Astrocyte of the cerebellum (primary cell): Measurements from ENCODE around the gene GJA1.
"Not testable (repeated sequence)": the region's sequence is repeated elsewhere in the genome, so short reads cannot be mapped to it uniquely, and the experiment has no call there.

ENCODE experiments used
- DNase-seq: peaks from one replicate; pipeline ENCODE4 v3.0.0-alpha.2; 2011; ENCODE audit warnings: low read depth
- H3K4me3 ChIP-seq: 2 replicates; pipeline ENCODE4 v1.5.1; 2011; ENCODE audit warnings: mild to moderate bottlenecking, low read depth, low read length, moderate library complexity
- in situ Hi-C: cut with HindIII; loops from 2 replicates; pipeline ENCODE4 v1.10.0; 2017; ENCODE audit warnings: low sequenced_read_pairs
- TF ChIP-seq, protein P1 (sequence below): IDR thresholded peaks from 2 replicates; pipeline ENCODE4 v1.5.1; 2012; ENCODE audit warnings: low read length, low read depth, moderate library complexity, mild to moderate bottlenecking; ENCODE audit errors: missing control alignments

GJA1 gene

DNA sequence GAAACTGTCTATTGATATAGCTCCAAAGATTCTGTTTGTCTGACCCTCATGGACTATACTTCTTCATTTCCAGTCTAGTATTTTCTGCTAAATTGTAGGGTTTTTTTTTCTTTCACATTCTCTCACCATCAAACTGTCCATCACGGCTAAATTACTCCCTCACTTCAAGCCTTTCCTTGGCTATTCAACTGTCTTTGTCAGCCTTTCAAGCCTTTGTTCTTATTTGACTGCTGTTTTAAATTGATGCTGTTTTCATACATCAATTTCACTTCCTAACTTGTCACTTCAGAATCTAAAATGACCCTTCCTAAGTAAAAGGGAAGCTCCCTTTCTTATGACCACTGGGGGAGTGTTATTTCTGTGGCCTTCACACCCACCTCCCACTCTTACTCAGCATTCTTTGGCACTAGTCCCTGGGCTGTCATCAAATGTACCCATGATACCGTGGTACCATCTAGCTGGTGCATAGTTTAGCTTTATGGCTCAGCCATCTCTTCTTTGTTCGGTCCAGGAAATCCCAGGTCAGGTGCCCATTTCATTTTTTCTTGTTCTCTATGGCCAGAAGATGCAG lies 8.6 kb downstream of the GJA1 start:
- DNase-seq: no peak
- in situ Hi-C loops: no loop called here
- no peak overlapping the region for H3K4me3 ChIP-seq
- TF ChIP-seq, protein P1, sequence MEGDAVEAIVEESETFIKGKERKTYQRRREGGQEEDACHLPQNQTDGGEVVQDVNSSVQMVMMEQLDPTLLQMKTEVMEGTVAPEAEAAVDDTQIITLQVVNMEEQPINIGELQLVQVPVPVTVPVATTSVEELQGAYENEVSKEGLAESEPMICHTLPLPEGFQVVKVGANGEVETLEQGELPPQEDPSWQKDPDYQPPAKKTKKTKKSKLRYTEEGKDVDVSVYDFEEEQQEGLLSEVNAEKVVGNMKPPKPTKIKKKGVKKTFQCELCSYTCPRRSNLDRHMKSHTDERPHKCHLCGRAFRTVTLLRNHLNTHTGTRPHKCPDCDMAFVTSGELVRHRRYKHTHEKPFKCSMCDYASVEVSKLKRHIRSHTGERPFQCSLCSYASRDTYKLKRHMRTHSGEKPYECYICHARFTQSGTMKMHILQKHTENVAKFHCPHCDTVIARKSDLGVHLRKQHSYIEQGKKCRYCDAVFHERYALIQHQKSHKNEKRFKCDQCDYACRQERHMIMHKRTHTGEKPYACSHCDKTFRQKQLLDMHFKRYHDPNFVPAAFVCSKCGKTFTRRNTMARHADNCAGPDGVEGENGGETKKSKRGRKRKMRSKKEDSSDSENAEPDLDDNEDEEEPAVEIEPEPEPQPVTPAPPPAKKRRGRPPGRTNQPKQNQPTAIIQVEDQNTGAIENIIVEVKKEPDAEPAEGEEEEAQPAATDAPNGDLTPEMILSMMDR: no peak

GRCh38 chr6:121446705-121447104 lies 11.3 kb downstream of the GJA1 start:
- DNase-seq, in situ Hi-C loops, H3K4me3 ChIP-seq: not testable (repeated sequence)

DNA sequence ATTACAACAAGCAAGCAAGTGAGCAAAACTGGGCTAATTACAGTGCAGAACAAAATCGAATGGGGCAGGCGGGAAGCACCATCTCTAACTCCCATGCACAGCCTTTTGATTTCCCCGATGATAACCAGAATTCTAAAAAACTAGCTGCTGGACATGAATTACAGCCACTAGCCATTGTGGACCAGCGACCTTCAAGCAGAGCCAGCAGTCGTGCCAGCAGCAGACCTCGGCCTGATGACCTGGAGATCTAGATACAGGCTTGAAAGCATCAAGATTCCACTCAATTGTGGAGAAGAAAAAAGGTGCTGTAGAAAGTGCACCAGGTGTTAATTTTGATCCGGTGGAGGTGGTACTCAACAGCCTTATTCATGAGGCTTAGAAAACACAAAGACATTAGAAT lies 12.3 kb downstream of the GJA1 start:
- in situ Hi-C loops, DNase-seq, H3K4me3 ChIP-seq: not testable (repeated sequence)

GRCh38 chr6:121448528-121448927 lies 13.1 kb downstream of the GJA1 start:
- DNase-seq, H3K4me3 ChIP-seq, in situ Hi-C loops: not testable (repeated sequence)

- in situ Hi-C loops: no loop called here
- TF ChIP-seq, protein P1: no peak
- DNase-seq: no peak
These were observed 13.9 kb downstream of the GJA1 start for GRCh38 chr6:121449331-121449730.

DNA sequence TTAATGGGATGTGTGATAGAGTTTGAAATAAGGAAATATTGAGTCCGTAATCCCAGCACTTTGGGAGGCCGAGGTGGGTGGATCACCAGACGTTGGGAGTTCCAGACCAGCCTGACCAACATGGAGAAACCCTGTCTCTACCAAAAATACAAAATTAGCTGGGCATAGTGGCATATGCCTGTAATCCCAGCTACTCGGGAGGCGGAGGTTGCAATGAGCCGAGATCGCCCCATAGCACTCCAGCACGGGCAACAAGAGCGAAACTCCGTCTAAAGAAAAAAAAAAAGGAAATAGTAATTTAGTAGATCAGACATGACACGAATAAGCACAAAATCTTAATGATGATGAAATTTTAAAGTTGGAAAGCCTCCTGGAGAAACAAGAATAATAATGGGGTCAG lies 14.8 kb downstream of the GJA1 start:
- H3K4me3 ChIP-seq: no peak overlapping the region
- in situ Hi-C loops: no loop called here
- TF ChIP-seq, protein P1: no peak
- DNase-seq: no peak

More at GRCh38 chr6:121449331-121449730, 13.9 kb downstream of the GJA1 start:
- H3K4me3 ChIP-seq: no peak overlapping the region

- no peak overlapping the region for H3K4me3 ChIP-seq
- no peak for DNase-seq
- in situ Hi-C loops: no loop called here
- TF ChIP-seq, protein P1: no peak
These were observed 15.8 kb downstream of the GJA1 start for GRCh38 chr6:121451250-121451649.

- H3K4me3 ChIP-seq: no peak overlapping the region
- TF ChIP-seq, protein P1: no peak
- no peak for DNase-seq
- in situ Hi-C loops: no loop called here
These were observed 17.7 kb downstream of the GJA1 start for GRCh38 chr6:121453191-121453590.
